Sigmoid colon (tissue), 7 donors: Measurements from ENCODE around the gene GIMAP5. TPM values are rescaled to one million over a fixed set of nuclear protein-coding genes. Genes with fewer than 3 reads are reported as not detected.

Experiments
- DNase-seq: peaks from one replicate; pipeline ENCODE4 v3.0.0-alpha.2; 2019
- H3K27ac ChIP-seq, 4 donors: fragments of 200-600 bp; sonication (generic); one replicate each; pipeline ENCODE4 v1.5.1; 2016 to 2019; ENCODE audit warnings: mild to moderate bottlenecking in 1 of 4
- H3K27me3 ChIP-seq, 3 donors: fragments of 200-600 bp; sonication (generic); one replicate each; pipeline ENCODE4 v1.5.1; 2019; ENCODE audit warnings: mild to moderate bottlenecking in 1 of 3
- H3K36me3 ChIP-seq, 4 donors: fragments of 200-600 bp; sonication (generic); one replicate each; pipeline ENCODE4 v1.5.1; 2016 to 2019
- H3K4me1 ChIP-seq, 4 donors: fragments of 200-600 bp; sonication (generic); one replicate each; pipeline ENCODE4 v1.5.1; 2017 to 2019
- H3K4me3 ChIP-seq, 4 donors: fragments of 200-600 bp; sonication (generic); one replicate each; pipeline ENCODE4 v1.5.1; 2017 to 2019; ENCODE audit warnings: mild to moderate bottlenecking in 2 of 4, moderate library complexity in 1 of 4
- H3K9me3 ChIP-seq, 4 donors: fragments of 200-600 bp in 3 of 4; sonication (generic) in 3 of 4; one replicate each; pipeline versions ENCODE4 v1.5.1 to v1.6.1; 2013 to 2019
- EP300 ChIP-seq, 4 donors: sonication (generic); formaldehyde crosslinking; IDR thresholded peaks; one replicate each; pipeline ENCODE4 v1.6.1; 2017; ENCODE audit warnings: antibody characterized with exemption in 4 of 4
- POLR2A ChIP-seq, 2 donors: fragments of 450-650 bp; IDR thresholded peaks; one replicate each; pipeline ENCODE4 v1.6.1; 2016; ENCODE audit warnings: antibody characterized with exemption in 2 of 2, mild to moderate bottlenecking in 2 of 2, moderate library complexity in 2 of 2
- POLR2AphosphoS5 ChIP-seq, 4 donors: sonication (generic); formaldehyde crosslinking; IDR thresholded peaks; one replicate each; pipeline ENCODE4 v1.6.1; 2017; ENCODE audit warnings: antibody characterized with exemption in 4 of 4
- WGBS, 2 donors: extraction: QIAGEN DNeasy Blood & Tissue Kit; methylation state at CpG; one replicate each; pipeline ENCODE4 v1.1.7; 2013; 5-methylcytosine and 5-hydroxymethylcytosine counted together
- intact Hi-C: fragments of 100-400 bp; cut with DNase I; formaldehyde crosslinking; loops from one replicate; pipeline ENCODE4 v1.15.1; 2023
- polyA plus RNA-seq, 3 donors: library from polyadenylated mRNA; stranded (reverse); fragments of 200-250 nt; gene quantifications; one replicate each; pipeline ENCODE4 v1.2.3, GENCODE V29; 2013
- total RNA-seq, 4 donors: library from RNA; depleted of rRNA; stranded (reverse); fragments of >200 nt; gene quantifications; one replicate each; pipeline ENCODE4 v1.1.0, GENCODE V29; 2016
- TF ChIP-seq, protein P1 (sequence below), 4 experiments: fragments of 450-650 bp in 3 of 4; fragments of 200-600 bp in 1 of 4; IDR thresholded peaks; one replicate each; pipeline ENCODE4 v1.5.1; 2016 to 2019; ENCODE audit warnings: antibody characterized with exemption in 4 of 4, mild to moderate bottlenecking in 3 of 4, moderate library complexity in 2 of 4
- donor health status: healthy with polysubstance abuse.
- donor health status: Bipolar disorder and iron deficiency.
- donor health status: healthy.

GIMAP5 gene
- total RNA-seq (10 to 100 TPM; 17.2 to 30.7 (median 18.5) TPM), polyA plus RNA-seq (10 to 100 TPM in 1 of 3 donors, 1 to 10 TPM in 2; 7.9 to 39.4 (median 9.6) TPM)

DNA sequence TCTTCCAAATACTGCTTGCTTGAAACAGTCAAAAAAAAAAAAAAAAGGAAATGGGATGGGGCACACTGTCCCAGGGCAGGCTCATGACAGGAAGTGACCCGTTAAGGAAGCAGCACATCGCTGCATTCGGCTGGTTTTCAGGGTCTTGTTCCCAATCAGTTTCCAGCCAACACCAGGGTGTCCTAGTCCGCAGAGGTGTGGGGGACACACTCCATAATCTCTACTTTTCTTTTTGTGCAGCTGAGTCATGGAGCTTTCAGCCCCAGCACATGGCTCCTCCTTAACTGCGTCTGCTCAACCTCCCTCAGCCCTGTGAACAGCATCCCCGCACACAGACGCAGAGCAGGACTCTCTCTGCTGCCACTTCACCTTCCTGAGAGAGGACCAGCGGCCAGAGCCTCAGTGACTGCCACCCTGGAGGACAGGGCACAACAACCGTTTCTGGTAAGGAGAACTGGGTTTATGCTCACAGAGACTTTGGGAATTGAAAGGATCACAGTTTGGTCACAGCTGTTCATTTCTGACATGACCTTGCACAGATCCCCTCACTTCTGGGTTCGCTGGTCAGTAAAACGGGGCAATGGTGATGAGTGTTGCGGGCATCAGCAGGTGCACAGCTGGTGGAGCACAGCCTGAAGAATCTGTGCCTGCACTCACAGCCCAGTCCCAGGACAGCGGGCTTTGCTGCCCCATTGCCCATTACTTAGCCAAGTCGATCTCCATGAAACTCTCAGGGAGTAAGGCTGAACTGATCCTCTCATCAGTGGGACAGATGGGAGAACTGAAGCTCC is at the start of gene GIMAP5:
Gene GIMAP5 (plus strand): TSS at position 154 of the 791 bp plus-strand sequence. CDS start 3,467 bp downstream, outside the sequence.
- DNase-seq = no peak
- Histone ChIP-seq H3K27me3 (no peaks in the 10 kb centered on the region), H3K4me1 (peaks cover 0 to 3% (median 1%) of the 10 kb centered on the region in 4 donors), H3K36me3 (no peaks in the 10 kb centered on the region), H3K4me3 (peak within 1 kb of the TSS; percentile 14 to 45 (median 36)), H3K9me3 (no peaks in the 10 kb centered on the region), H3K27ac (peak within 1 kb of the TSS; percentile 57 to 72 (median 62))
- TF ChIP-seq, protein P1, sequence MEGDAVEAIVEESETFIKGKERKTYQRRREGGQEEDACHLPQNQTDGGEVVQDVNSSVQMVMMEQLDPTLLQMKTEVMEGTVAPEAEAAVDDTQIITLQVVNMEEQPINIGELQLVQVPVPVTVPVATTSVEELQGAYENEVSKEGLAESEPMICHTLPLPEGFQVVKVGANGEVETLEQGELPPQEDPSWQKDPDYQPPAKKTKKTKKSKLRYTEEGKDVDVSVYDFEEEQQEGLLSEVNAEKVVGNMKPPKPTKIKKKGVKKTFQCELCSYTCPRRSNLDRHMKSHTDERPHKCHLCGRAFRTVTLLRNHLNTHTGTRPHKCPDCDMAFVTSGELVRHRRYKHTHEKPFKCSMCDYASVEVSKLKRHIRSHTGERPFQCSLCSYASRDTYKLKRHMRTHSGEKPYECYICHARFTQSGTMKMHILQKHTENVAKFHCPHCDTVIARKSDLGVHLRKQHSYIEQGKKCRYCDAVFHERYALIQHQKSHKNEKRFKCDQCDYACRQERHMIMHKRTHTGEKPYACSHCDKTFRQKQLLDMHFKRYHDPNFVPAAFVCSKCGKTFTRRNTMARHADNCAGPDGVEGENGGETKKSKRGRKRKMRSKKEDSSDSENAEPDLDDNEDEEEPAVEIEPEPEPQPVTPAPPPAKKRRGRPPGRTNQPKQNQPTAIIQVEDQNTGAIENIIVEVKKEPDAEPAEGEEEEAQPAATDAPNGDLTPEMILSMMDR (IDR thresholded peaks at IDR 0.05) = no peak
- TF ChIP-seq POLR2AphosphoS5 (IDR thresholded peaks at IDR 0.05) = peak in 3 of 4 donors; percentile 24 to 57 (median 47)
- 31 to 77% methylated on average over 14 of the region's 14 CpGs for WGBS, 2 donors
- intact Hi-C loops = no loop called here

DNA sequence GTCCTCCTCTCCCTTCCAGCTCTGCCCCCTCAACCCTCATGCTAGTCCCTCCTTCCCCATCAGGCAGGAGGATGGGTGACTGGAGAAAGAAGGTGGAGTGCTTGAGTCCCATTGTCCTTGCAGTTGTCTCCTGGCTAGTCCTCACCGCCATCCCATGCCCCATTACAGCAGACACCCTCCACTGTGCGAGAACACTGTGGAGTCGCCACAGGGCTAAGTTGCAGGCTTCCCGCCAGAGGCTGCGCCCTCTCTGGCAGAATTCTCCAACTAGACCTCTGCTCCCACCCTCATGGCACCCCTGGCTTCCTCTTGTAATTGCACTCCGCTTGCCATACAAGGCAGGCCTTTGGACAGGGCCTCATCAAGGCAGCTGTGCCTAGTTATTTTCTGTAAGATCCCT is 48.6 kb upstream of the GIMAP5 start:
- peaks cover 0 to 6% (median 2%) of the 10 kb centered on the region in 4 donors for H3K4me1 ChIP-seq
- no peak for DNase-seq
- no peaks in the 10 kb centered on the region for H3K27me3 ChIP-seq
- no peak overlapping the region for H3K27ac ChIP-seq
- no peak for TF ChIP-seq EP300 (IDR thresholded peaks at IDR 0.05)
- TF ChIP-seq POLR2A (IDR thresholded peaks at IDR 0.05) = no peak
- TF ChIP-seq, protein P1 (IDR thresholded peaks at IDR 0.05) = no peak
- no peak for TF ChIP-seq POLR2AphosphoS5 (IDR thresholded peaks at IDR 0.05)
- H3K36me3 ChIP-seq = peaks cover 0 to 10% (median 0%) of the 10 kb centered on the region in 4 donors
- no peak overlapping the region for H3K4me3 ChIP-seq
- peaks cover 0 to 10% (median 0%) of the 10 kb centered on the region in 4 donors for H3K9me3 ChIP-seq
- intact Hi-C loops = no loop called here
- WGBS, 2 donors = 98 to 100% methylated on average over 6 of the region's 6 CpGs

DNA sequence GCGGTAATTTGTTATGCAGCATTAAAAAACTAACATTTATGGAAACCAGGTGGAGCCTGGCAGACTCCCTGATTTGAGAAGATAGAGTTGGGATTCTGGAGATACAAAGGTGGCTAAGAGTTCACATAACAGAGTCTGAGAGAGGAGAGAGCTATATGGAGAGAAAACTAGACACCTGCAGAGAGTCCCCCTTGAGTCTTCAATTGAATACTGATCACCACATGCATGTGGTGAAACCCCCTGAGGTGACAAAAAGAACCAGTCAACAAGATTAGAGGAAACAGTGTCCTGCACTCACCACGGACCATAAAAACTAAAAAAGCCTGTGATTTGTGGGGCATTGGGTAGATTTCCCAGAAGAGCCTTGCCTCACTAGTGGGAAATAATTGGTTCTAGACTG is 41.6 kb upstream of the GIMAP5 start:
- no peaks in the 10 kb centered on the region for H3K4me1 ChIP-seq
- TF ChIP-seq POLR2AphosphoS5 (IDR thresholded peaks at IDR 0.05) = no peak
- TF ChIP-seq, protein P1 (IDR thresholded peaks at IDR 0.05) = no peak
- TF ChIP-seq POLR2A (IDR thresholded peaks at IDR 0.05) = no peak
- TF ChIP-seq EP300 (IDR thresholded peaks at IDR 0.05) = no peak
- no peak overlapping the region for H3K4me3 ChIP-seq
- H3K9me3 ChIP-seq = peaks cover 0 to 16% (median 6%) of the 10 kb centered on the region in 4 donors
- no peak overlapping the region for H3K27ac ChIP-seq
- peaks cover 0 to 2% (median 0%) of the 10 kb centered on the region in 4 donors for H3K36me3 ChIP-seq
- no peaks in the 10 kb centered on the region for H3K27me3 ChIP-seq
- intact Hi-C loops = no loop called here
- DNase-seq = no peak
- WGBS, 2 donors = 47 to 53% methylated on average over 2 of the region's 2 CpGs

DNA sequence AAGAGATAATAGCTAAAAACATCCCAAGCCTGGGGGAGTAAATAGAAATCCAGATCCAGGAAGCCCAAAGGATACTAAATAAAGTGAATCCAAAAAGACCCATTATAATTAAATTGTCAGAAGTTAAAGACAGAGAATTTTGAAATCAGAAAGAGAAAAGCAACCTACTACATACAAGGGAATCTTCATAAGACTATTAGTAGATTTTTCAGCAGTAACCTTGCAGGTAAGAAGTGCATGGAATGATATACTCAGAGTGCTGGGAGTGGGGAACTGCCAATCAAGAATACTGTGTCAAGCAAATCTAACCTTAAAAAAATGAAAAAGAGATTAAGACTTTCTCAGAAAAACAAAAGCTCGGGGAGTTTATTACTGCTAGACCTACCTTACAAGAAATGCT is 34.0 kb upstream of the GIMAP5 start:
- intact Hi-C loops = no loop called here
- 94 to 97% methylated on average over 1 of the region's 1 CpG for WGBS, 2 donors
- H3K4me3 ChIP-seq = no peak overlapping the region
- H3K4me1 ChIP-seq = no peaks in the 10 kb centered on the region
- no peaks in the 10 kb centered on the region for H3K36me3 ChIP-seq
- DNase-seq = no peak
- TF ChIP-seq, protein P1 (IDR thresholded peaks at IDR 0.05) = no peak
- no peak for TF ChIP-seq EP300 (IDR thresholded peaks at IDR 0.05)
- no peak for TF ChIP-seq POLR2A (IDR thresholded peaks at IDR 0.05)
- no peak for TF ChIP-seq POLR2AphosphoS5 (IDR thresholded peaks at IDR 0.05)
- H3K27ac ChIP-seq = no peak overlapping the region
- peaks cover 9 to 29% (median 14%) of the 10 kb centered on the region in 4 donors for H3K9me3 ChIP-seq
- no peaks in the 10 kb centered on the region for H3K27me3 ChIP-seq
